Activated T-helper 1 cell treated with anti-CD3 and anti-CD28 coated beads, Interleukin-12 subunit alpha, Interleukin-12 subunit beta, Interleukin-2, Interleukin-4 antibody, amounts not matched to agents 30 ng/mL and 10 ng/mL and 1 ng/mL, durations not matched to agents 14 hours and 24 hours and 36 hours (primary cell): Measurements from ENCODE around the gene TTLL11. TPM values are rescaled to one million over a fixed set of nuclear protein-coding genes. Genes with fewer than 3 reads are reported as not detected.
"Not testable (repeated sequence)": the region's sequence is repeated elsewhere in the genome, so short reads cannot be mapped to it uniquely, and the experiment has no call there.

Experiments
- DNase-seq: peaks from one replicate; pipeline ENCODE4 v3.0.0; 2021; ENCODE audit warnings: low spot score
- H3K27ac Mint-ChIP-seq: one replicate; pipeline ENCODE4 v1.8.0; 2021; ENCODE audit warnings: mild to moderate bottlenecking, mixed read lengths
- H3K27me3 Mint-ChIP-seq: one replicate; pipeline ENCODE4 v1.8.0; 2022; ENCODE audit warnings: mild to moderate bottlenecking, moderate library complexity, mixed read lengths; ENCODE audit not compliant: insufficient read depth
- H3K36me3 Mint-ChIP-seq: one replicate; pipeline ENCODE4 v1.8.0; 2021; ENCODE audit warnings: low read depth, mixed read lengths
- H3K4me1 Mint-ChIP-seq: one replicate; pipeline ENCODE4 v1.8.0; 2021; ENCODE audit warnings: low read depth, mixed read lengths
- H3K4me3 Mint-ChIP-seq: one replicate; pipeline ENCODE4 v1.8.0; 2021; ENCODE audit warnings: mild to moderate bottlenecking, moderate library complexity, mixed read lengths
- H3K9me3 Mint-ChIP-seq: one replicate; pipeline ENCODE4 v1.8.0; 2021; ENCODE audit warnings: mixed read lengths
- intact Hi-C: fragments of 100-400 bp; cut with micrococcal nuclease; formaldehyde crosslinking; loops from one replicate; pipeline ENCODE4 v1.15.1; 2024
- total RNA-seq: library from RNA; stranded (reverse); gene quantifications from 2 replicates; pipeline ENCODE4 v1.2.3, GENCODE V29; 2022

The TTLL11 gene
- total RNA-seq, 1 donor from 2014 or later = 3.0 TPM

- H3K4me1 Mint-ChIP-seq = no peaks in the 10 kb centered on the region
- H3K27ac Mint-ChIP-seq = no peak overlapping the region
- no peaks in the 10 kb centered on the region for H3K36me3 Mint-ChIP-seq
- no peaks in the 10 kb centered on the region for H3K9me3 Mint-ChIP-seq
- no peak overlapping the region for H3K4me3 Mint-ChIP-seq
- H3K27me3 Mint-ChIP-seq = peaks cover 4% of the 10 kb centered on the region
- no peak for DNase-seq
- intact Hi-C loops = no loop called here
Observed at GRCh38 chr9:122008559-122008958, 84.5 kb downstream of the TTLL11 start.

- no peaks in the 10 kb centered on the region for H3K9me3 Mint-ChIP-seq
- H3K27ac Mint-ChIP-seq = no peak overlapping the region
- H3K4me3 Mint-ChIP-seq = no peak overlapping the region
- no peaks in the 10 kb centered on the region for H3K4me1 Mint-ChIP-seq
- no peak for DNase-seq
- H3K36me3 Mint-ChIP-seq = no peaks in the 10 kb centered on the region
- peaks cover 2% of the 10 kb centered on the region for H3K27me3 Mint-ChIP-seq
- intact Hi-C loops = no loop called here
Observed at GRCh38 chr9:122007837-122008236, 85.3 kb downstream of the TTLL11 start.

GRCh38 chr9:122005597-122005996, 87.5 kb downstream of the TTLL11 start:
- Mint-ChIP-seq H3K27me3 (peaks cover 2% of the 10 kb centered on the region), H3K4me1 (no peaks in the 10 kb centered on the region), H3K27ac (no peak overlapping the region), H3K36me3 (no peaks in the 10 kb centered on the region), H3K4me3 (no peak overlapping the region), H3K9me3 (no peaks in the 10 kb centered on the region)
- intact Hi-C loops = no loop called here
- no peak for DNase-seq

GRCh38 chr9:122004589-122004988, 88.5 kb downstream of the TTLL11 start:
- H3K4me1 Mint-ChIP-seq = no peaks in the 10 kb centered on the region
- H3K27me3 Mint-ChIP-seq = peaks cover 2% of the 10 kb centered on the region
- H3K27ac Mint-ChIP-seq = no peak overlapping the region
- no peaks in the 10 kb centered on the region for H3K36me3 Mint-ChIP-seq
- H3K9me3 Mint-ChIP-seq = no peaks in the 10 kb centered on the region
- H3K4me3 Mint-ChIP-seq = no peak overlapping the region
- no peak for DNase-seq
- intact Hi-C loops = no loop called here

- no peak overlapping the region for H3K27ac Mint-ChIP-seq
- H3K4me1 Mint-ChIP-seq = no peaks in the 10 kb centered on the region
- intact Hi-C loops = no loop called here
- no peak for DNase-seq
- H3K27me3 Mint-ChIP-seq = peaks cover 1% of the 10 kb centered on the region
- H3K9me3 Mint-ChIP-seq = no peaks in the 10 kb centered on the region
- H3K4me3 Mint-ChIP-seq = no peak overlapping the region
- H3K36me3 Mint-ChIP-seq = no peaks in the 10 kb centered on the region
Observed at GRCh38 chr9:122001491-122002201, 91.5 kb downstream of the TTLL11 start.

GRCh38 chr9:122000526-122000925, 92.6 kb downstream of the TTLL11 start:
- intact Hi-C loops, H3K9me3 Mint-ChIP-seq, H3K27ac Mint-ChIP-seq, H3K4me1 Mint-ChIP-seq, H3K4me3 Mint-ChIP-seq, H3K27me3 Mint-ChIP-seq, H3K36me3 Mint-ChIP-seq, DNase-seq: not testable (repeated sequence)

- no peak overlapping the region for H3K27ac Mint-ChIP-seq
- intact Hi-C loops = no loop called here
Observed at GRCh38 chr9:121999556-121999955, 93.6 kb downstream of the TTLL11 start.

GRCh38 chr9:121998513-121999049, 94.5 kb downstream of the TTLL11 start:
- intact Hi-C loops = no loop called here
- Mint-ChIP-seq H3K27me3 (peaks cover 1% of the 10 kb centered on the region), H3K9me3 (no peaks in the 10 kb centered on the region), H3K36me3 (no peaks in the 10 kb centered on the region), H3K4me1 (no peaks in the 10 kb centered on the region), H3K4me3 (no peak overlapping the region), H3K27ac (no peak overlapping the region)
- DNase-seq = no peak

More at GRCh38 chr9:121999556-121999955, 93.6 kb downstream of the TTLL11 start:
- no peaks in the 10 kb centered on the region for H3K36me3 Mint-ChIP-seq
- H3K4me1 Mint-ChIP-seq = no peaks in the 10 kb centered on the region
- no peaks in the 10 kb centered on the region for H3K9me3 Mint-ChIP-seq
- no peak overlapping the region for H3K4me3 Mint-ChIP-seq
- H3K27me3 Mint-ChIP-seq = peaks cover 1% of the 10 kb centered on the region
- DNase-seq = no peak

GRCh38 chr9:121997791-121998190, 95.3 kb downstream of the TTLL11 start:
- Mint-ChIP-seq H3K4me1 (no peaks in the 10 kb centered on the region), H3K27ac (no peak overlapping the region), H3K36me3 (no peaks in the 10 kb centered on the region), H3K27me3 (peaks cover 1% of the 10 kb centered on the region), H3K9me3 (no peaks in the 10 kb centered on the region), H3K4me3 (no peak overlapping the region)
- intact Hi-C loops = no loop called here
- no peak for DNase-seq

- Mint-ChIP-seq H3K4me3 (no peak overlapping the region), H3K27ac (no peak overlapping the region), H3K27me3 (peaks cover 1% of the 10 kb centered on the region), H3K9me3 (no peaks in the 10 kb centered on the region), H3K4me1 (no peaks in the 10 kb centered on the region), H3K36me3 (no peaks in the 10 kb centered on the region)
- intact Hi-C loops = no loop called here
- no peak for DNase-seq
Observed at GRCh38 chr9:121996783-121997182, 96.3 kb downstream of the TTLL11 start.

GRCh38 chr9:121995997-121996396, 97.1 kb downstream of the TTLL11 start:
- H3K27ac Mint-ChIP-seq = no peak overlapping the region
- no peaks in the 10 kb centered on the region for H3K4me1 Mint-ChIP-seq
- peaks cover 1% of the 10 kb centered on the region for H3K27me3 Mint-ChIP-seq
- no peak overlapping the region for H3K4me3 Mint-ChIP-seq
- no peaks in the 10 kb centered on the region for H3K36me3 Mint-ChIP-seq
- DNase-seq = no peak
- no peaks in the 10 kb centered on the region for H3K9me3 Mint-ChIP-seq
- intact Hi-C loops = no loop called here

- intact Hi-C loops = loop anchor here (1.0 kb wide), 4 partner anchors 248 to 446 kb away; no protein-coding TSS in a partner anchor
- H3K9me3 Mint-ChIP-seq = no peaks in the 10 kb centered on the region
- no peaks in the 10 kb centered on the region for H3K36me3 Mint-ChIP-seq
Observed at GRCh38 chr9:121992571-121993212, 100.4 kb downstream of the TTLL11 start.

GRCh38 chr9:121991307-121991661, 101.8 kb downstream of the TTLL11 start:
- Mint-ChIP-seq H3K27ac (no peak overlapping the region), H3K4me3 (no peak overlapping the region), H3K9me3 (no peaks in the 10 kb centered on the region), H3K36me3 (no peaks in the 10 kb centered on the region), H3K27me3 (peaks cover 2% of the 10 kb centered on the region), H3K4me1 (no peaks in the 10 kb centered on the region)
- DNase-seq = no peak
- intact Hi-C loops = no loop called here

More at GRCh38 chr9:121992571-121993212, 100.4 kb downstream of the TTLL11 start:
- no peak overlapping the region for H3K4me3 Mint-ChIP-seq
- H3K27me3 Mint-ChIP-seq = peaks cover 2% of the 10 kb centered on the region
- peak; percentile 32 for DNase-seq
- H3K4me1 Mint-ChIP-seq = no peaks in the 10 kb centered on the region
- no peak overlapping the region for H3K27ac Mint-ChIP-seq
